D721Med (cell line): ENCODE data around the gene BZW2.

Experiments
- DNase-seq: peaks from one replicate; pipeline ENCODE4 v3.0.0; 2011; ENCODE audit warnings: low spot score; ENCODE audit not compliant: insufficient read length
- FAIRE-seq: peaks from 2 replicates; lab custom pipeline; 2011; peaks lifted over from hg19 to GRCh38; lab: Jason Lieb, UNC
- CTCF ChIP-seq: IDR thresholded peaks from 2 replicates; pipeline ENCODE4 v1.5.1; 2012; ENCODE audit warnings: mild to moderate bottlenecking, control low read depth; ENCODE audit not compliant: insufficient read depth; ENCODE audit errors: missing control alignments

The BZW2 gene

GRCh38 chr7:16627236-16627635, 18.7 kb upstream of the BZW2 start:
- no peak for DNase-seq
- FAIRE-seq: no peak
- TF ChIP-seq CTCF: no peak

DNA sequence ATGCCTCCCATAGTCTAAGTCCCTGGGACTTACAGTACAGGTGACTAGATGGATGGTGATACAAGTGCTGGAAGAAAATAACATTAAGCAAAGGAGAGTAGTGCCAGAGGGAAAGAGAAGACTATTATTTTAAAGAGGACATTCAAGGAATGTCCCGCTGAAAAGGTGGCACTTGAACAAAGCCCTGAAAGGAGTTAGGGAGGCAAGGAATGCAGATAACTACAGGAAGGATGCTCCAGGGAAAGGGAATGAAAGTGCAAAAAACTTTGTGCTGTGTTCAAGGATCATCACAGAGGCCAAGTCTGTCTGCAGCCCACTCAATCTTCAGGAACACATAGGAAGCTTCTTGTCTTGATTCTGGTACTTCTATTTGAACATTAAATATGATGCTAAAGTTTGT, 15.3 kb upstream of the BZW2 start:
- no peak for DNase-seq
- no peak for FAIRE-seq
- no peak for TF ChIP-seq CTCF

DNA sequence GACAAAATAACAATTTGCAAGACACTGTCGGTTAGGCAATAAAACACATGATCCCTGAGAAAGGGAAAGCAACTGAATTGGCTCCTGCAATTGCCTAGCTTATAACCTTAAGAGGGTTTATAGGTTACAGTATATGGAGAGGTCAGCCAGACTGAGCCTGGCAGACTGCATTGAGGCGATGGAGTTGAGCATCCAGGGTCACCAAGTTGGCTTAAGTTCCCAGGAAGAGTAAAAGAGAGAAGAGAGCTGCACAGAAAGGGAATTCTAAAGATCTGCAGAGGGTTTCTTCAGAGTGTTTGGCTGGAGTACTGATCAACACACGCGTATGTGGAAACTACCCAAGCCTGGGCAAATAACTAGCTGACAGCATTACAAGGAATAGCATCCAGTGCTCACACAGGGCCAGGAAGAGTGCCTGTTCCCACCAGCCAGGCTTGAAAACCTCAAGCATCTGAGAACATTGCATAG, 11.7 kb upstream of the BZW2 start:
- no peak for TF ChIP-seq CTCF
- FAIRE-seq: no peak
- no peak for DNase-seq

GRCh38 chr7:16636555-16637101, 9.4 kb upstream of the BZW2 start:
- FAIRE-seq: peak; percentile 11
- no peak for DNase-seq
- TF ChIP-seq CTCF: no peak

DNA sequence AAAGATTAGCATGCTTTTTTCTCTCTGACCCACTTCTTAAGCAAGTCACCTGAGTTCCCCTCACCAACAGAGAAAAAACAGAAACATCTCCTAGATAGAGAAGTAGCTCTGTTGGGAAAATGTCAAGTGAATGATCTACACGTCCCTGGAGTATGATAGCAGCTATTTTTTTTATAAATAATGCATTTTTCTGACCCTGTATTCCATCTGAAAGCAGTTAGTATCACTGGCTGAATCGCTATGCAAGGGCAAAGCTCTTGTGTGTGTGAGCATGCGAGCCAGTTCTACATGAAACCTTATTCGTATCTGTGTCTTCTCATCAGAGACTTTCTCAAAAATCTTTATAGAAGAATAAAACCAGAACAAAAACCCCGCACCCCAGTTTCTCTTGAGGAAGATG, 8.6 kb upstream of the BZW2 start:
- TF ChIP-seq CTCF: no peak
- FAIRE-seq: no peak
- no peak for DNase-seq

GRCh38 chr7:16638282-16639280, 7.4 kb upstream of the BZW2 start:
- DNase-seq (no peak), FAIRE-seq (no peak)
- TF ChIP-seq CTCF: no peak
